ENCODE results near the gene LRRC15.

The LRRC15 gene

GRCh38 chr3:194392576-194392975, 23.0 kb upstream of the LRRC15 start:
- H3K4me1 Mint-ChIP-seq, result peaks cover 21% of the 10 kb centered on the region
- H3K9me3 Mint-ChIP-seq, result no peaks in the 10 kb centered on the region
- H3K27ac Mint-ChIP-seq, result no peak overlapping the region
- H3K4me3 Mint-ChIP-seq, result no peak overlapping the region
- no peak for DNase-seq (ENCODE audit: low spot score in 2 of 2)
- H3K36me3 Mint-ChIP-seq, result no peaks in the 10 kb centered on the region
- no peak for ATAC-seq

DNA sequence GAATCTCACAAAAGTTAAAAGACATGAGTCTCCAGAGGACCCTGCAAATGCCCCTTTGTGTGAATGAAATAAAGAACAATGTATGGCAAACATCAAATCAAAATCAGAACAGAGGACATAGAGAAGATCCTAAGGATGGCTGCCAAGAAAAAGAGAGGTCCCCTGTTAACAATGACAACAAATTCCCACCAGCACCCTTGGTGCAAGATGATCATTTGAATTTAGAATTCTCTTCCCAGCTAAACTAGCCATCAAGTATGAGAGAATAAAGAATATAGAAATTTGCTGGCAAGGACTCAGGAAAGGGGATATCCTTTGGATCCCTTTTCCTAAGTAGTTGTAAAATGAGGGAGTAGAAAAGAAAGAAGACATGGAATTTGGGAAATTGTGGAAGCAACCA, 21.3 kb upstream of the LRRC15 start:
- Mint-ChIP-seq H3K4me3 (no peak overlapping the region), H3K9me3 (no peaks in the 10 kb centered on the region), H3K27ac (no peak overlapping the region), H3K4me1 (peaks cover 8% of the 10 kb centered on the region), H3K36me3 (no peaks in the 10 kb centered on the region)
- DNase-seq (ENCODE audit: low spot score in 2 of 2) (no peak), ATAC-seq (no peak)

DNA sequence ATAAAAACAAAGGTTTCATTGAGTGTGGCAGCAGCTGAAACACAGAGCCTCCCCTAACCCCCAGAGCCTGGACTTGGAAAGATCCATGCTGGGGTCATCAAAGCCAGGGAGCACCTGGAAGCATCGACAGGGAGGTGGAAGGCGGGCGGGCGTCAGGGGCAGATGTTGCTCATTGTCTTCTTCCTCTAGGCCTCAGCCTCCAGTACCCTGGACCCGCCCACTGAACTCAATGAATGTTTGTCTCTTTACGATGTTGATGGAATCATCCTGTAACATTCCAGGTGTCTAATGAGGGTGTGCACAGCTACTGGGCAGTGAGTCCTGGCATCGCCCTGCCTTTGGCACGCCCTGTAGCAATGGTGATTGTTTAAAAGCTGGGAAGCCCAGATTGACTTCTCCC, 19.7 kb upstream of the LRRC15 start:
- Mint-ChIP-seq H3K9me3 (no peaks in the 10 kb centered on the region), H3K4me3 (no peak overlapping the region), H3K27ac (no peak overlapping the region), H3K4me1 (no peaks in the 10 kb centered on the region), H3K36me3 (no peaks in the 10 kb centered on the region)
- ATAC-seq, result no peak
- DNase-seq (ENCODE audit: low spot score in 2 of 2), result no peak

DNA sequence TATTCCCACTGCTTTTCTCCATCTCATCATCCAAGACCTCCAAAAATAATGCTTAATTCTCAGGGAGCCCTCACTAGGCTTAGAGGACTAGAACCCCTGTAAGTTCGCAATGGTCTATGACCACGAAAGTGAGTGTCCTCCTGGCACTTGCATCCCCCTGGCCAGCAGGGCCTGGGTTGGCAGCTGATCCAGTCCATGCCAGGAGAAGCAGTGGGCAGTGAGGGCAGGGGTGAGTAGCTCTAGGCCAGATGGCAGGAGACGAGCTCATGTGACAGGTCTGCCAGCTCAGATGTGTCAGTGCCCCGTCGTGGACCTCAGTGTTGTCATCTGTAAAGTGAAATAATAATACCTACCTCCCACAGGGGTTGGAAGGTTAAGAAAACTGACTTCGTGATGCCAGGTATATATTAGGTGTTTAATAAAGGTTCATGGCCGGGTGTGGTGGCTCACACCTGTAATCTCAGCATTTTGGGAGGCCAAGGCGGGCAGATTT, 18.4 kb upstream of the LRRC15 start:
- Mint-ChIP-seq H3K4me3 (no peak overlapping the region), H3K27ac (no peak overlapping the region), H3K36me3 (no peaks in the 10 kb centered on the region), H3K9me3 (no peaks in the 10 kb centered on the region), H3K4me1 (no peaks in the 10 kb centered on the region)
- ATAC-seq (no peak), DNase-seq (ENCODE audit: low spot score in 2 of 2) (no peak)

DNA sequence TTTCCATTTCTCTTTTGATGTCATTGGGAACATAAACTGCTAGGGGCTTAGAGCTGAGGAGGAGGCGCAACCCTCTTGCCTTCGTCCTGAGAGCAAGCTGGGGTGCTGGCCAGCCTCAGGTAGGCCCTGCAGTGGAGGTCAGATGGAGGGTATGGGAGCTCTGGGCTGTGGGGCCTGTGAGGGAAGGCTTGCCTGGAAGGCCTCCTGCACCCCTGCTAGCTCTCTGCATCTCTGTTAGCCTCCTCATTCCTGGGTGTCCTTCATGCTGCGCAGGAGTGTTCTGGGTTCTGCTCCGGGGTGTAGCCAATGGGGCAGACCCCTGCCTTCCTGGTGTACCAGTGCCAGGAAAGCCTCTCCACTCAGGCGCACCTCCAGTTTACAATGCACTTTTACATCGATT, 17.7 kb upstream of the LRRC15 start:
- Mint-ChIP-seq H3K4me3 (no peak overlapping the region), H3K27ac (no peak overlapping the region), H3K4me1 (no peaks in the 10 kb centered on the region), H3K9me3 (no peaks in the 10 kb centered on the region), H3K36me3 (no peaks in the 10 kb centered on the region)
- DNase-seq (ENCODE audit: low spot score in 2 of 2), result no peak
- no peak for ATAC-seq

DNA sequence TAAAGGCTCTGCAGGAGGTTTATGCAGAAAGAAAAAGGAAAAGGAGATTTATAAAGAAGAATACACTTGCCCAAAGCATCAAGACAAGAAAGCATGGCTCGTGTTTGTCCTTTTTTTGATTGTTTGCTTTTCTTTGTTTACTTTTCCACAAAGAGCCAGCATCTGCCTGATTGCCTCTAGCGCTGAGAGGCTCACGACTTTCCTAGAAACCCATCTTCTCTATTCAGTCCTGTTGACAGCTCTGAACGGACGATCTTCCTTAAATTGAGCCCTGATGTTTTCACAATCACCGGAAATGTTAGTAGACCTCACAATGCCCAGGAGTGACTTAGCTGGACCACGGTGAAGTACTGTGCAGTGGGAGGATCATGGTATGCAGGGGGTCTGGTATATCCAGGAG, 17.1 kb upstream of the LRRC15 start:
- Mint-ChIP-seq H3K36me3 (no peaks in the 10 kb centered on the region), H3K4me3 (no peak overlapping the region), H3K27ac (no peak overlapping the region), H3K4me1 (no peaks in the 10 kb centered on the region), H3K9me3 (no peaks in the 10 kb centered on the region)
- no peak for ATAC-seq
- DNase-seq (ENCODE audit: low spot score in 2 of 2), result no peak

- Mint-ChIP-seq H3K27ac (no peak overlapping the region), H3K4me3 (no peak overlapping the region), H3K36me3 (no peaks in the 10 kb centered on the region), H3K4me1 (no peaks in the 10 kb centered on the region), H3K9me3 (no peaks in the 10 kb centered on the region)
- no peak for ATAC-seq
- DNase-seq (ENCODE audit: low spot score in 2 of 2), result no peak
These were observed 16.5 kb upstream of the LRRC15 start for GRCh38 chr3:194386066-194386465.

DNA sequence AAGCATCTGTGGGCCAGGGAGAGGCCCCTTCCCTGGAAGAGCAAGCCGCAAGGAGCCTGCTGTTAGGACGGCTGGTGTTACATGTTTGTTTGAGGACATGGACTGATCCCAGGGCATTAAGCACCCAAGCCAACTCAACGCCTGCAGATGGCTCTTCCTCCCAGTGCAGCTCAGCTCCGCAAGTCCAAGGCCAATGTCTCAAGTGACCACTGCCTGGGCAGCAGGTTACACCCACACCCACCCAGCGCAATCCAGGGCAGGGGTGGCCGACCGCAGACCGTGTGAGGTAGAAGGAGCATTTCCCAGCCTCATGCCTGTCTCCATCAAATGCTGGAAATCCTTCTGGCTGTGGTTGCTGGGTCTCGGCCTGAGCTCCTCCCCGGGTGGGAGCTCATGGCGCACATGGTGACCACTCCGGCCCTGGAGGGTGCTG, 15.0 kb upstream of the LRRC15 start:
- H3K4me3 Mint-ChIP-seq, result no peak overlapping the region
- ATAC-seq (no peak), DNase-seq (ENCODE audit: low spot score in 2 of 2) (no peak)
- H3K9me3 Mint-ChIP-seq, result no peaks in the 10 kb centered on the region
- no peaks in the 10 kb centered on the region for H3K36me3 Mint-ChIP-seq
- H3K27ac Mint-ChIP-seq, result no peak overlapping the region
- H3K4me1 Mint-ChIP-seq, result no peaks in the 10 kb centered on the region

- H3K27ac Mint-ChIP-seq, result no peak overlapping the region
- no peak overlapping the region for H3K4me3 Mint-ChIP-seq
- no peaks in the 10 kb centered on the region for H3K36me3 Mint-ChIP-seq
- no peaks in the 10 kb centered on the region for H3K9me3 Mint-ChIP-seq
- no peak for DNase-seq (ENCODE audit: low spot score in 2 of 2)
- no peak for ATAC-seq
- H3K4me1 Mint-ChIP-seq, result no peaks in the 10 kb centered on the region
These were observed 14.6 kb upstream of the LRRC15 start for GRCh38 chr3:194384156-194384555.

- no peak for DNase-seq (ENCODE audit: low spot score in 2 of 2)
- Mint-ChIP-seq H3K27ac (no peak overlapping the region), H3K4me1 (no peaks in the 10 kb centered on the region), H3K4me3 (no peak overlapping the region), H3K36me3 (no peaks in the 10 kb centered on the region), H3K9me3 (no peaks in the 10 kb centered on the region)
- no peak for ATAC-seq
These were observed 13.9 kb upstream of the LRRC15 start for GRCh38 chr3:194383276-194383940.

- ATAC-seq (no peak), DNase-seq (ENCODE audit: low spot score in 2 of 2) (no peak)
- no peaks in the 10 kb centered on the region for H3K4me1 Mint-ChIP-seq
- no peaks in the 10 kb centered on the region for H3K9me3 Mint-ChIP-seq
- no peak overlapping the region for H3K4me3 Mint-ChIP-seq
- H3K27ac Mint-ChIP-seq, result no peak overlapping the region
- no peaks in the 10 kb centered on the region for H3K36me3 Mint-ChIP-seq
These were observed 13.3 kb upstream of the LRRC15 start for GRCh38 chr3:194382892-194383223.

GRCh38 chr3:194382196-194382891, 12.8 kb upstream of the LRRC15 start:
- DNase-seq (ENCODE audit: low spot score in 2 of 2) (no peak), ATAC-seq (no peak)
- Mint-ChIP-seq H3K27ac (no peak overlapping the region), H3K9me3 (no peaks in the 10 kb centered on the region), H3K36me3 (no peaks in the 10 kb centered on the region), H3K4me1 (no peaks in the 10 kb centered on the region), H3K4me3 (no peak overlapping the region)

GRCh38 chr3:194381460-194381875, 11.9 kb upstream of the LRRC15 start:
- Mint-ChIP-seq H3K27ac (no peak overlapping the region), H3K36me3 (no peaks in the 10 kb centered on the region), H3K9me3 (no peaks in the 10 kb centered on the region), H3K4me1 (no peaks in the 10 kb centered on the region), H3K4me3 (no peak overlapping the region)
- ATAC-seq (no peak), DNase-seq (ENCODE audit: low spot score in 2 of 2) (no peak)

GRCh38 chr3:194380326-194380725, 10.8 kb upstream of the LRRC15 start:
- H3K27ac Mint-ChIP-seq, result no peak overlapping the region
- H3K4me1 Mint-ChIP-seq, result no peaks in the 10 kb centered on the region
- H3K36me3 Mint-ChIP-seq, result no peaks in the 10 kb centered on the region
- no peak for ATAC-seq
- H3K9me3 Mint-ChIP-seq, result no peaks in the 10 kb centered on the region
- no peak for DNase-seq (ENCODE audit: low spot score in 2 of 2)
- no peak overlapping the region for H3K4me3 Mint-ChIP-seq

DNA sequence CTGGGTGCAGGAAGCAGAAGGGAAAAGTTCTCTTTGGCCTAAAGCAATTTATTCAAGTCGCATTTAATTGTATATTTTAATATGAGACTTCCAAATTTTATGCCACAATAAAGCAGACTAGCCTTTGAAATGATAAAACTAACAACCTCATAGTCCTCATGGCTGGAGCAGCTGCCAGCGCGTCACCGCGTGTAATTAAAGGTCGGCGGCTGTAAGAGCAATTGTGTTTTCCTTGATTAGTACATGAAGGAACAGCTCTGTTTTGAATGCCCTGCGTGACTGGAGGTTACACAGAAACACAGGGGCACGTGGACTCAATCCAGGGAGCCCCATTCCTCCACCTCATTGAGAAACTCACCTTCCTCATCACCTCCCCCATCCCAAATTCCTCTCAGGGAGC, 10.1 kb upstream of the LRRC15 start:
- no peaks in the 10 kb centered on the region for H3K9me3 Mint-ChIP-seq
- H3K36me3 Mint-ChIP-seq, result no peaks in the 10 kb centered on the region
- no peak overlapping the region for H3K4me3 Mint-ChIP-seq
- no peak for DNase-seq (ENCODE audit: low spot score in 2 of 2)
- ATAC-seq, result no peak
- H3K4me1 Mint-ChIP-seq, result peaks cover 4% of the 10 kb centered on the region
- H3K27ac Mint-ChIP-seq, result no peak overlapping the region

- H3K4me1 Mint-ChIP-seq, result peaks cover 4% of the 10 kb centered on the region
- ATAC-seq, result no peak
- no peak overlapping the region for H3K4me3 Mint-ChIP-seq
- H3K9me3 Mint-ChIP-seq, result no peaks in the 10 kb centered on the region
- no peak overlapping the region for H3K27ac Mint-ChIP-seq
- H3K36me3 Mint-ChIP-seq, result no peaks in the 10 kb centered on the region
- DNase-seq (ENCODE audit: low spot score in 2 of 2), result no peak
These were observed 9.7 kb upstream of the LRRC15 start for GRCh38 chr3:194379231-194379630.
